Measurements from ENCODE around the gene KIT. TPM values are rescaled to one million over a fixed set of nuclear protein-coding genes. Genes with fewer than 3 reads are reported as not detected.

The KIT gene
- total and polyA plus RNA-seq, 2 experiments from 2014 or later: 2.7 to 4.1 TPM

GRCh38 chr4:54779036-54779435 is 121.3 kb downstream of the KIT start:
- H3K4me2 ChIP-seq: no peak overlapping the region
- no peaks in the 10 kb centered on the region for H3K36me3 ChIP-seq (replicated peaks; ENCODE audit: insufficient read depth, low read depth)
- H3K4me1 ChIP-seq (ENCODE audit: insufficient read depth): no peaks in the 10 kb centered on the region
- 92% methylated on average over 2 of the region's 2 CpGs for WGBS (ENCODE audit: low lambda C conversion rate, missing lambda C conversion rate)
- no peak for DNase-seq (ENCODE audit: low spot score)
- H2AFZ ChIP-seq: no peak overlapping the region
- TF ChIP-seq EZH2 (IDR thresholded peaks at IDR 0.05; ENCODE audit: borderline replicate concordance) (no peak), EZH2phosphoT487 (IDR thresholded peaks at IDR 0.05; ENCODE audit: low read depth, severe bottlenecking, unreplicated experiment) (no peak)
- TF ChIP-seq, protein P1, sequence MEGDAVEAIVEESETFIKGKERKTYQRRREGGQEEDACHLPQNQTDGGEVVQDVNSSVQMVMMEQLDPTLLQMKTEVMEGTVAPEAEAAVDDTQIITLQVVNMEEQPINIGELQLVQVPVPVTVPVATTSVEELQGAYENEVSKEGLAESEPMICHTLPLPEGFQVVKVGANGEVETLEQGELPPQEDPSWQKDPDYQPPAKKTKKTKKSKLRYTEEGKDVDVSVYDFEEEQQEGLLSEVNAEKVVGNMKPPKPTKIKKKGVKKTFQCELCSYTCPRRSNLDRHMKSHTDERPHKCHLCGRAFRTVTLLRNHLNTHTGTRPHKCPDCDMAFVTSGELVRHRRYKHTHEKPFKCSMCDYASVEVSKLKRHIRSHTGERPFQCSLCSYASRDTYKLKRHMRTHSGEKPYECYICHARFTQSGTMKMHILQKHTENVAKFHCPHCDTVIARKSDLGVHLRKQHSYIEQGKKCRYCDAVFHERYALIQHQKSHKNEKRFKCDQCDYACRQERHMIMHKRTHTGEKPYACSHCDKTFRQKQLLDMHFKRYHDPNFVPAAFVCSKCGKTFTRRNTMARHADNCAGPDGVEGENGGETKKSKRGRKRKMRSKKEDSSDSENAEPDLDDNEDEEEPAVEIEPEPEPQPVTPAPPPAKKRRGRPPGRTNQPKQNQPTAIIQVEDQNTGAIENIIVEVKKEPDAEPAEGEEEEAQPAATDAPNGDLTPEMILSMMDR (IDR thresholded peaks at IDR 0.05; ENCODE audit: poor library complexity): no peak
- no peaks in the 10 kb centered on the region for H3K27me3 ChIP-seq
- H4K20me1 ChIP-seq (ENCODE audit: insufficient read depth, poor library complexity, severe bottlenecking): no peaks in the 10 kb centered on the region
- no peaks in the 10 kb centered on the region for H3K9me3 ChIP-seq (ENCODE audit: low read depth)
- H3K9me2 ChIP-seq (replicated peaks; ENCODE audit: insufficient read depth): no peaks in the 10 kb centered on the region
- no peaks in the 10 kb centered on the region for H3K79me2 ChIP-seq
- no peak overlapping the region for H3K4me3 ChIP-seq
- H3K27ac ChIP-seq: no peak overlapping the region

GRCh38 chr4:54779476-54780148 is 121.9 kb downstream of the KIT start:
- Histone ChIP-seq H3K27me3 (no peaks in the 10 kb centered on the region), H3K4me2 (no peak overlapping the region), H3K9me2 (replicated peaks; ENCODE audit: insufficient read depth) (no peaks in the 10 kb centered on the region), H3K27ac (no peak overlapping the region), H2AFZ (no peak overlapping the region), H3K9me3 (ENCODE audit: low read depth) (no peaks in the 10 kb centered on the region), H3K79me2 (no peaks in the 10 kb centered on the region), H3K4me3 (no peak overlapping the region), H3K4me1 (ENCODE audit: insufficient read depth) (no peaks in the 10 kb centered on the region), H3K36me3 (replicated peaks; ENCODE audit: insufficient read depth, low read depth) (no peaks in the 10 kb centered on the region), H4K20me1 (ENCODE audit: insufficient read depth, poor library complexity, severe bottlenecking) (no peaks in the 10 kb centered on the region)
- 88% methylated on average over 2 of the region's 2 CpGs for WGBS (ENCODE audit: low lambda C conversion rate, missing lambda C conversion rate)
- no peak for DNase-seq (ENCODE audit: low spot score)
- TF ChIP-seq EZH2 (IDR thresholded peaks at IDR 0.05; ENCODE audit: borderline replicate concordance): no peak
- TF ChIP-seq, protein P1 (IDR thresholded peaks at IDR 0.05; ENCODE audit: poor library complexity): no peak
- no peak for TF ChIP-seq EZH2phosphoT487 (IDR thresholded peaks at IDR 0.05; ENCODE audit: low read depth, severe bottlenecking, unreplicated experiment)

GRCh38 chr4:54780149-54780495 is 122.4 kb downstream of the KIT start:
- no peaks in the 10 kb centered on the region for H3K4me1 ChIP-seq (ENCODE audit: insufficient read depth)
- H3K36me3 ChIP-seq (replicated peaks; ENCODE audit: insufficient read depth, low read depth): no peaks in the 10 kb centered on the region
- no peaks in the 10 kb centered on the region for H3K9me2 ChIP-seq (replicated peaks; ENCODE audit: insufficient read depth)
- no peaks in the 10 kb centered on the region for H3K27me3 ChIP-seq
- H3K4me2 ChIP-seq: no peak overlapping the region
- no peak overlapping the region for H3K4me3 ChIP-seq
- H3K27ac ChIP-seq: no peak overlapping the region
- no peaks in the 10 kb centered on the region for H4K20me1 ChIP-seq (ENCODE audit: insufficient read depth, poor library complexity, severe bottlenecking)
- TF ChIP-seq EZH2 (IDR thresholded peaks at IDR 0.05; ENCODE audit: borderline replicate concordance) (no peak), EZH2phosphoT487 (IDR thresholded peaks at IDR 0.05; ENCODE audit: low read depth, severe bottlenecking, unreplicated experiment) (no peak)
- TF ChIP-seq, protein P1 (IDR thresholded peaks at IDR 0.05; ENCODE audit: poor library complexity): no peak
- no peaks in the 10 kb centered on the region for H3K9me3 ChIP-seq (ENCODE audit: low read depth)
- no peaks in the 10 kb centered on the region for H3K79me2 ChIP-seq
- DNase-seq (ENCODE audit: low spot score): no peak
- no peak overlapping the region for H2AFZ ChIP-seq
